IMR-90 (cell line): ENCODE measurements around the gene ROBO4. TPM values are rescaled to one million over a fixed set of nuclear protein-coding genes. Genes with fewer than 3 reads are reported as not detected.

ENCODE experiments used
- ATAC-seq: fragments of 200-7000 bp; cut with Tn5 transposase; 2 replicates; pipeline ENCODE4 v1.9.1; 2020; ENCODE audit warnings: low read depth, mild to moderate bottlenecking, moderate library complexity
- BruUV-seq: library from RNA; stranded (reverse); fragments of 400-500 nt; replicated peaks from 2 replicates; lab custom pipeline; 2021; lab: Mats Ljungman, UMichigan
- CTCF ChIA-PET: fragments of 300-600 bp; formaldehyde crosslinking; extraction: SDS; loops from one replicate; lab custom pipeline; 2021; ENCODE audit warnings: antibody characterized with exemption; lab: Yijun Ruan, JAX
- POLR2A ChIA-PET: fragments of 300-600 bp; sonication (Branson Sonifier 250); formaldehyde crosslinking; loops from one replicate; lab custom pipeline; 2022; ENCODE audit warnings: antibody characterized with exemption; ENCODE audit not compliant: unreplicated experiment; lab: Charles Lee
- DNase-seq: peaks from one replicate; pipeline ENCODE4 v3.0.0; 2013
- H2AFZ ChIP-seq: replicated peaks from 2 replicates; pipeline ENCODE3; 2013; ENCODE audit warnings: low read length, mild to moderate bottlenecking; ENCODE audit not compliant: poor library complexity
- H2AK5ac ChIP-seq: 2 replicates; pipeline ENCODE4 v1.6.1; 2013; ENCODE audit warnings: low read depth, low read length, inconsistent platforms
- H2AK9ac ChIP-seq: replicated peaks from 2 replicates; pipeline ENCODE3; 2013; ENCODE audit warnings: mild to moderate bottlenecking, low read depth, low read length, moderate library complexity; ENCODE audit not compliant: poor library complexity
- H2BK120ac ChIP-seq: 2 replicates; pipeline ENCODE4 v1.6.1; 2013; ENCODE audit warnings: low read depth, low read length, inconsistent platforms
- H2BK15ac ChIP-seq: 3 replicates; pipeline ENCODE4 v1.6.1; 2013; ENCODE audit warnings: low read depth, low read length, inconsistent platforms
- H2BK20ac ChIP-seq: 2 replicates; pipeline ENCODE4 v1.6.1; 2013; ENCODE audit warnings: low read depth, mild to moderate bottlenecking, inconsistent platforms, low read length, moderate library complexity
- H2BK5ac ChIP-seq: 2 replicates; pipeline ENCODE4 v1.6.1; 2013; ENCODE audit warnings: mild to moderate bottlenecking, low read depth, low read length, inconsistent platforms; ENCODE audit not compliant: poor library complexity, severe bottlenecking
- H3K14ac ChIP-seq: replicated peaks from 2 replicates; pipeline ENCODE4 v1.6.1; 2013; ENCODE audit warnings: low read depth, low read length, inconsistent platforms
- H3K18ac ChIP-seq: 2 replicates; pipeline ENCODE4 v1.6.1; 2013; ENCODE audit warnings: low read depth, low read length, control low read depth
- H3K23ac ChIP-seq: 2 replicates; pipeline ENCODE4 v1.6.1; 2013; ENCODE audit warnings: low read depth, low read length, inconsistent platforms
- H3K27ac ChIP-seq: 2 replicates; pipeline ENCODE4 v1.5.1; 2013; ENCODE audit warnings: mild to moderate bottlenecking, control low read depth, low read length; ENCODE audit not compliant: insufficient read depth
- H3K27me3 ChIP-seq: 2 replicates; pipeline ENCODE4 v1.6.1; 2013; ENCODE audit warnings: low read length; ENCODE audit not compliant: control insufficient read depth, insufficient read depth
- H3K36me3 ChIP-seq: 2 replicates; pipeline ENCODE4 v1.6.1; 2013; ENCODE audit warnings: low read length, mixed read lengths; ENCODE audit not compliant: control insufficient read depth, insufficient read depth
- H3K4ac ChIP-seq: 2 replicates; pipeline ENCODE4 v1.6.1; 2013; ENCODE audit warnings: low read depth, low read length, inconsistent platforms
- H3K4me1 ChIP-seq: 2 replicates; pipeline ENCODE4 v1.6.1; 2013; ENCODE audit warnings: low read length, mixed read lengths; ENCODE audit not compliant: control insufficient read depth, insufficient read depth
- H3K4me2 ChIP-seq: 2 replicates; pipeline ENCODE4 v1.6.1; 2013; ENCODE audit warnings: low read depth, mild to moderate bottlenecking, control low read depth, low read length, moderate library complexity
- H3K4me3 ChIP-seq: 2 replicates; pipeline ENCODE4 v1.5.1; 2013; ENCODE audit warnings: low read depth, mild to moderate bottlenecking, control low read depth, low read length, moderate library complexity; ENCODE audit not compliant: insufficient read depth
- H3K56ac ChIP-seq: 2 replicates; pipeline ENCODE4 v1.6.1; 2013; ENCODE audit warnings: low read length, inconsistent platforms; ENCODE audit not compliant: insufficient read depth; ENCODE audit errors: extremely low read depth
- H3K79me1 ChIP-seq, 2 experiments: 2 replicates each; pipeline ENCODE4 v1.6.1; 2013; ENCODE audit warnings: low read length in 2 of 2, inconsistent platforms in 1 of 2, low read depth in 1 of 2
- H3K9ac ChIP-seq: 2 replicates; pipeline ENCODE4 v1.6.1; 2013; ENCODE audit warnings: low read depth, low read length, control low read depth
- H3K9me1 ChIP-seq: 2 replicates; pipeline ENCODE4 v1.6.1; 2013; ENCODE audit warnings: low read length, inconsistent platforms; ENCODE audit not compliant: insufficient read depth
- H3K9me3 ChIP-seq: 2 replicates; pipeline ENCODE4 v1.6.1; 2013; ENCODE audit warnings: low read length; ENCODE audit not compliant: control insufficient read depth, insufficient read depth
- H4K20me1 ChIP-seq: 2 replicates; pipeline ENCODE4 v1.6.1; 2013; ENCODE audit warnings: low read length, inconsistent platforms; ENCODE audit not compliant: insufficient read depth
- H4K5ac ChIP-seq: 2 replicates; pipeline ENCODE4 v1.6.1; 2013; ENCODE audit warnings: mild to moderate bottlenecking, low read depth, low read length, control low read depth
- H4K8ac ChIP-seq, 2 experiments: 2 replicates each; pipeline ENCODE4 v1.6.1; 2013; ENCODE audit warnings: low read depth in 2 of 2, low read length in 2 of 2, control low read depth in 1 of 2, inconsistent platforms in 1 of 2
- H4K91ac ChIP-seq: 2 replicates; pipeline ENCODE4 v1.6.1; 2013; ENCODE audit warnings: low read depth, low read length, inconsistent platforms; ENCODE audit not compliant: insufficient read depth
- BHLHE40 ChIP-seq: fragments of 150-350 bp; IDR thresholded peaks from 2 replicates; pipeline ENCODE4 v1.6.1; 2016; ENCODE audit warnings: mild to moderate bottlenecking, low read depth, low read length
- CEBPB ChIP-seq: IDR thresholded peaks from 2 replicates; pipeline ENCODE4 v1.6.1; 2012; ENCODE audit warnings: low read depth, low read length, improper control_type of control experiment
- CHD1 ChIP-seq: IDR thresholded peaks from 2 replicates; pipeline ENCODE4 v1.6.1; 2012; ENCODE audit warnings: low read depth, low read length, improper control_type of control experiment
- CTCF ChIP-seq: conservative IDR thresholded peaks from 2 replicates; pipeline ENCODE4 v1.5.1; 2012; ENCODE audit warnings: mild to moderate bottlenecking, low read depth, low read length, improper control_type of control experiment
- ELK1 ChIP-seq: fragments of 150-350 bp; IDR thresholded peaks from 2 replicates; pipeline ENCODE4 v1.6.1; 2016; ENCODE audit warnings: low read depth, mild to moderate bottlenecking, low read length, moderate library complexity, borderline replicate concordance
- FOS ChIP-seq: fragments of 150-350 bp; IDR thresholded peaks from 2 replicates; pipeline ENCODE4 v1.6.1; 2016; ENCODE audit warnings: low read depth, low read length
- MAFK ChIP-seq: IDR thresholded peaks from 2 replicates; pipeline ENCODE4 v1.6.1; 2012; ENCODE audit warnings: low read depth, low read length, improper control_type of control experiment
- MAZ ChIP-seq: IDR thresholded peaks from 2 replicates; pipeline ENCODE4 v1.6.1; 2012; ENCODE audit warnings: low read depth, mild to moderate bottlenecking, low read length, improper control_type of control experiment, moderate library complexity, borderline replicate concordance
- MXI1 ChIP-seq: IDR thresholded peaks from 2 replicates; pipeline ENCODE4 v1.6.1; 2012; ENCODE audit warnings: low read depth, mild to moderate bottlenecking, low read length, moderate library complexity, borderline replicate concordance
- NFE2L2 ChIP-seq: fragments of 150-350 bp; IDR thresholded peaks from 2 replicates; pipeline ENCODE4 v1.6.1; 2016; ENCODE audit warnings: low read depth, mild to moderate bottlenecking, low read length
- RAD21 ChIP-seq: IDR thresholded peaks from 2 replicates; pipeline ENCODE4 v1.6.1; 2012; ENCODE audit warnings: low read length, improper control_type of control experiment
- RCOR1 ChIP-seq: IDR thresholded peaks from 2 replicates; pipeline ENCODE4 v1.6.1; 2012; ENCODE audit warnings: mild to moderate bottlenecking, low read length, improper control_type of control experiment; ENCODE audit not compliant: insufficient replicate concordance
- RFX5 ChIP-seq: IDR thresholded peaks from 2 replicates; pipeline ENCODE4 v1.8.0; 2012; ENCODE audit warnings: low read depth, mild to moderate bottlenecking, low read length, moderate library complexity
- SMC3 ChIP-seq: fragments of 150-350 bp; IDR thresholded peaks from 2 replicates; pipeline ENCODE4 v1.6.1; 2016; ENCODE audit warnings: low read depth, mild to moderate bottlenecking, antibody characterized with exemption, low read length, moderate library complexity
- USF2 ChIP-seq: fragments of 150-350 bp; IDR thresholded peaks from 2 replicates; pipeline ENCODE4 v1.6.1; 2017; ENCODE audit warnings: mild to moderate bottlenecking, antibody characterized with exemption, low read length, low read depth
- WGBS, 2 experiments: methylation state at CpG; one replicate each; pipeline versions ENCODE4 v1.1.5 to v1.1.7; 2013; ENCODE audit warnings: missing lambda C conversion rate in 2 of 2; ENCODE audit not compliant: insufficient read length in 1 of 2; ENCODE audit errors: extremely low coverage in 2 of 2; 5-methylcytosine and 5-hydroxymethylcytosine counted together
- dilution Hi-C: fragments of 300-500 bp; cut with HindIII; formaldehyde crosslinking; loops from one replicate; pipeline ENCODE4 v1.14.3; 2018; ENCODE audit warnings: low sequenced_read_pairs; ENCODE audit not compliant: unreplicated experiment
- in situ Hi-C: fragments of 300-500 bp; cut with MboI; formaldehyde crosslinking; loops from 3 replicates; pipeline ENCODE4 v1.14.3; 2019; ENCODE audit warnings: low sequenced_read_pairs, inconsistent platforms, mixed read lengths
- intact Hi-C: fragments of 100-400 bp; cut with micrococcal nuclease; formaldehyde crosslinking; loops from 2 replicates; pipeline ENCODE4 v1.10.0; 2022
- polyA plus RNA-seq, 3 experiments: library from polyadenylated mRNA; depleted of rRNA; stranded (reverse); fragments of >200 nt; gene quantifications; 2 replicates each; pipeline ENCODE4 v1.2.3, GENCODE V29; 2012; ENCODE audit warnings: low replicate concordance in 1 of 3
- total RNA-seq: library from RNA; depleted of rRNA; stranded (reverse); fragments of >200 nt; gene quantifications from 2 replicates; pipeline ENCODE4 v1.2.3, GENCODE V29; 2012

ROBO4 gene
- total and polyA plus RNA-seq, 2 of the 4 experiments (the other 2 are of a cell fraction) = 0.72 to 0.82 TPM

- Histone ChIP-seq H3K4me1 (peaks cover 3% of the 10 kb centered on the region), H2AK9ac (no peak overlapping the region), H3K79me1 (peaks cover 6 to 21% of the 10 kb centered on the region in 2 experiments; a peak in 3 of 4 replicates), H2BK5ac (no peak overlapping the region), H4K91ac (no peak overlapping the region), H3K18ac (no peak overlapping the region), H2BK15ac (no peak overlapping the region), H3K23ac (no peak overlapping the region), H3K4ac (no peak overlapping the region), H3K56ac (no peak overlapping the region), H3K9me1 (no peaks in the 10 kb centered on the region; the same call in 1 of the 2 replicates), H3K14ac (no peak overlapping the region), H3K9ac (no peak overlapping the region), H3K27ac (no peak overlapping the region), H3K36me3 (no peaks in the 10 kb centered on the region), H4K8ac (no peak overlapping the region), H3K4me2 (no peak overlapping the region), H3K4me3 (no peak overlapping the region), H4K20me1 (no peaks in the 10 kb centered on the region), H3K27me3 (peaks cover 36% of the 10 kb centered on the region), H4K5ac (no peak overlapping the region), H2BK20ac (no peak overlapping the region), H3K9me3 (no peaks in the 10 kb centered on the region), H2AFZ (no peak overlapping the region), H2BK120ac (no peak overlapping the region), H2AK5ac (no peak overlapping the region)
- intact Hi-C loops (loop anchor here (5.0 to 10.0 kb wide), 2 partner anchors 268 to 530 kb away; no protein-coding TSS in a partner anchor), dilution Hi-C loops (no loop called here), in situ Hi-C loops (loop anchor here (5.0 kb wide), 1 partner anchor 78 kb away; the partner anchor contains the start of gene CCDC15)
- ChIA-PET POLR2A (no interaction called here), CTCF (no interaction called here)
- TF ChIP-seq CTCF = no peak
- no peak for TF ChIP-seq RAD21
- TF ChIP-seq FOS = no peak
- no peak for TF ChIP-seq ELK1
- TF ChIP-seq RFX5 = no peak
- no peak for TF ChIP-seq CHD1
- no peak for TF ChIP-seq RCOR1
- no peak for TF ChIP-seq SMC3
- no peak for TF ChIP-seq MAZ
- TF ChIP-seq USF2 = no peak
- TF ChIP-seq MXI1 = no peak
- no peak for TF ChIP-seq NFE2L2
- no peak for TF ChIP-seq CEBPB
- TF ChIP-seq BHLHE40 = no peak
- no peak for TF ChIP-seq MAFK
- ATAC-seq = no peak
- BruUV-seq = no TSS peak
- DNase-seq = no peak
- WGBS, 2 experiments = 100% methylated on average over 3 of the region's 7 CpGs; no CpG with 5 or more reads in 1 of the 2 experiments
Measured at GRCh38 chr11:124874571-124875255, 23.0 kb downstream of the ROBO4 start.
